ENCODE results near the gene KIF1A.

Gene KIF1A

GRCh38 chr2:240819126-240819857, 727 bp downstream of the KIF1A start:
- no peak for DNase-seq (ENCODE audit: low read depth in 1 of 2, low spot score in 1 of 2)
- Histone ChIP-seq H3K4me3 (replicated peaks; ENCODE audit: insufficient read depth, low read length) (no peak overlapping the region), H3K27ac (replicated peaks) (no peak overlapping the region), H3K27me3 (ENCODE audit: insufficient read depth, poor library complexity, severe bottlenecking) (peaks cover 45% of the 10 kb centered on the region)
- TF ChIP-seq REST (IDR thresholded peaks at IDR 0.05; ENCODE audit: insufficient replicate concordance, low read depth) (no peak), SPI1 (IDR thresholded peaks at IDR 0.05; ENCODE audit: borderline replicate concordance, low read depth) (no peak), GABPA (IDR thresholded peaks at IDR 0.05; ENCODE audit: low read depth) (no peak), POLR2AphosphoS5 (IDR thresholded peaks at IDR 0.05; ENCODE audit: low read depth) (no peak)
- TF ChIP-seq, protein P1, sequence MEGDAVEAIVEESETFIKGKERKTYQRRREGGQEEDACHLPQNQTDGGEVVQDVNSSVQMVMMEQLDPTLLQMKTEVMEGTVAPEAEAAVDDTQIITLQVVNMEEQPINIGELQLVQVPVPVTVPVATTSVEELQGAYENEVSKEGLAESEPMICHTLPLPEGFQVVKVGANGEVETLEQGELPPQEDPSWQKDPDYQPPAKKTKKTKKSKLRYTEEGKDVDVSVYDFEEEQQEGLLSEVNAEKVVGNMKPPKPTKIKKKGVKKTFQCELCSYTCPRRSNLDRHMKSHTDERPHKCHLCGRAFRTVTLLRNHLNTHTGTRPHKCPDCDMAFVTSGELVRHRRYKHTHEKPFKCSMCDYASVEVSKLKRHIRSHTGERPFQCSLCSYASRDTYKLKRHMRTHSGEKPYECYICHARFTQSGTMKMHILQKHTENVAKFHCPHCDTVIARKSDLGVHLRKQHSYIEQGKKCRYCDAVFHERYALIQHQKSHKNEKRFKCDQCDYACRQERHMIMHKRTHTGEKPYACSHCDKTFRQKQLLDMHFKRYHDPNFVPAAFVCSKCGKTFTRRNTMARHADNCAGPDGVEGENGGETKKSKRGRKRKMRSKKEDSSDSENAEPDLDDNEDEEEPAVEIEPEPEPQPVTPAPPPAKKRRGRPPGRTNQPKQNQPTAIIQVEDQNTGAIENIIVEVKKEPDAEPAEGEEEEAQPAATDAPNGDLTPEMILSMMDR (IDR thresholded peaks at IDR 0.05; ENCODE audit: insufficient read depth, low read length), result no peak

DNA sequence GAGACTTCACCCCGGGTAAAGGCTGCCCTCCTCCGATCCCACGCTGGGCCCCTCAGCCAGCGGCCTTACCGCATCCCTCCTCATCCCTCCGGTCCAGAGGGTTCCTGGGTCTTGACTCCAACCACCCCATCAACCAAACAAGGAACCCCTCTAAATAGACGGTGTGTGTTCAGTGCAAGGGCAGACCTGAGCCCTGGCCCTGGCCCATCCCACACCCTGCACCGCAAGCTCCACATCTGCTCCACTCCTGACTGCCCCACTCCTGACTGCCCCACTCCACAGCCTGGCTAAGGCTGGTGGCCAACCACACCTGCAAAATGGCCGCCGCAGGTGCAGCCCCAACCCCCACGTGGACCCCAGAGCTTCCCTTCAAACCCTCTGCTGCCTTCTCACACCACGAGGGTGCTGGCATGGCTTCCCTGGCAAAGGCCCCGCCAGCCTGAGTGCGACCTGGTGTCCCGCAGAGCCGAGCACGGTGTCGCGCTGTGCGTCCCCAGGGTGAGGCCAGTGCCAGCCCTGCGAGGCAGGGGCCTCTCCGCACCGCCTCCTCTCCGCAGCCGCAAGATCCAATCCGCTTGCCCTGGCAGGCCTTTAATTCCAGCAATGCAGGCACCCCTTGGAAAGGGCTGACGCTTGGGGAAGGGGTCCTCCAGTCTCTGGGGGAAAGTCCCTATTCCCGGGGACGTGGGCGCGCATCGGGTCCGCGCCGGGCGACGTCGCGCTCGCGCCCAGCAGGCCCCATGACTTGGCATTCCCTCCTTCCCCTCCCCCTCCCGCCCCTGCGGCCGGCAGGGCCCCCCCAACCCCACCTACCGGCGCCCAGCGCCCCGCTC, 1.5 kb downstream of the KIF1A start:
- H3K27me3 ChIP-seq (ENCODE audit: insufficient read depth, poor library complexity, severe bottlenecking), result peaks cover 45% of the 10 kb centered on the region
- DNase-seq (ENCODE audit: low read depth in 1 of 2, low spot score in 1 of 2), result no peak
- no peak overlapping the region for H3K27ac ChIP-seq (replicated peaks)
- no peak overlapping the region for H3K4me3 ChIP-seq (replicated peaks; ENCODE audit: insufficient read depth, low read length)
- TF ChIP-seq GABPA (IDR thresholded peaks at IDR 0.05; ENCODE audit: low read depth) (no peak), REST (IDR thresholded peaks at IDR 0.05; ENCODE audit: insufficient replicate concordance, low read depth) (no peak), POLR2AphosphoS5 (IDR thresholded peaks at IDR 0.05; ENCODE audit: low read depth) (no peak)

GRCh38 chr2:240817496-240818292, 2.3 kb downstream of the KIF1A start:
- Histone ChIP-seq H3K27me3 (ENCODE audit: insufficient read depth, poor library complexity, severe bottlenecking) (peaks cover 38% of the 10 kb centered on the region), H3K27ac (replicated peaks) (no peak overlapping the region), H3K4me3 (replicated peaks; ENCODE audit: insufficient read depth, low read length) (no peak overlapping the region)
- TF ChIP-seq GABPA (IDR thresholded peaks at IDR 0.05; ENCODE audit: low read depth) (no peak), POLR2AphosphoS5 (IDR thresholded peaks at IDR 0.05; ENCODE audit: low read depth) (no peak), REST (IDR thresholded peaks at IDR 0.05; ENCODE audit: insufficient replicate concordance, low read depth) (no peak), SPI1 (IDR thresholded peaks at IDR 0.05; ENCODE audit: borderline replicate concordance, low read depth) (no peak)
- TF ChIP-seq, protein P1 (IDR thresholded peaks at IDR 0.05; ENCODE audit: insufficient read depth, low read length), result no peak
- DNase-seq (ENCODE audit: low read depth in 1 of 2, low spot score in 1 of 2), result no peak

Measured in HL-60 (cell line).